HG03139 (cell line): ENCODE measurements around the gene ZBTB21.

Experiments used
- ATAC-seq: cut with Tn5 transposase; IDR thresholded peaks from one replicate; pipeline ENCODE4 v1.9.1; 2021; ENCODE audit not compliant: unreplicated experiment

The ZBTB21 gene

DNA sequence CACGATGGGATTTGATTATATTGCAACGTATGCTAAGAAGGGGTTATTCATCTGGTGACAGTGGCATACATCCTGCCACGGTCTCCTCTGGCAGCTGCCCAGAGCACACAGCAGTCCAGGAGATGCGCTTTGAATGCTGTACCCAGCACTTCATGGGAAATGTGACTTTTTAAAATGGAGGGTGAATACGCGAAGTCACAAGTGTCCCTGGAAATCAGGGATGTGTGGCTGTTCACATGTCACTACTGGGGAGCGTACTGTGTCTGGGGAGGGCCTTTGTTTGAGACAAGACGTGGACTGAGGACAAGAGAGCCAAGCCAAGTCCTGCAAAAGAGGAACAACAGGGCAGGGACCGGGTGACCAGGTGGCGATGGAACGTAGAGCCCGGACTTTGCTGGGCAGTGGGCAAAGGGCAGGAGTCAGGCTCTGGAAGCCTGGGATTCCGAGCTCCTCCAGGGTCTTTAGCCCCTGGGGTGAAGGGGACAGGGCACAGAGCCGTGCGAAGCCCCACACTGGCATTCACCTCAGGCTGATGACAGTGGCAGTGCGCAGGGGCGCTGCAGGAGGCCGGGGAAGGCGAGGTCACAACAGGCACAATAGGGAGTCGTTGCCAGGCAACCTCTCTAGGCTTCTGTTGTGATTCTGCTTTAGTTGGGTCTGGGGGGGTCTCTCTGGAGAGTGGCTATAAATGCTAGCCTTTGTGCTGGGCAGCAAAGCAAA lies 11.4 kb upstream of the ZBTB21 start:
- no peak for ATAC-seq

DNA sequence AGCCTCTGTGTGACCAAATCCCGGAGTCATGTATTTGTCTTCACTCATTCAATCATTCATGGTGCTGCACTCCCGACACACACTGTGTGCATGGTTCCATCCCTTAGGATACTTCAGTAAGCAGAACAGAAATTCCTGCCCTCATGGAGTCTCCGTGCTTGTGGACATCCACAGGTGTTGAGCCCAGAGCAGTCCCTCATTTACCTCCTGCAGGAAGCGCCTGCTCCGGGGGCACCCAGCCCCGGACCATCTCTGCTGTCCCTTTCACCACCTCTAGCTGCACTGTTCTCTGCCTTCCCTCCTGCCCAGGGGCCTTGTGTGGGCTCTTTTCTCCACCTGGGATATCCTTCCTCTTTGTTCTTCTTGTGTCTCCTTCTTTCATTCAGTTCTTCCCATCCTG lies 9.5 kb upstream of the ZBTB21 start:
- ATAC-seq: no peak

DNA sequence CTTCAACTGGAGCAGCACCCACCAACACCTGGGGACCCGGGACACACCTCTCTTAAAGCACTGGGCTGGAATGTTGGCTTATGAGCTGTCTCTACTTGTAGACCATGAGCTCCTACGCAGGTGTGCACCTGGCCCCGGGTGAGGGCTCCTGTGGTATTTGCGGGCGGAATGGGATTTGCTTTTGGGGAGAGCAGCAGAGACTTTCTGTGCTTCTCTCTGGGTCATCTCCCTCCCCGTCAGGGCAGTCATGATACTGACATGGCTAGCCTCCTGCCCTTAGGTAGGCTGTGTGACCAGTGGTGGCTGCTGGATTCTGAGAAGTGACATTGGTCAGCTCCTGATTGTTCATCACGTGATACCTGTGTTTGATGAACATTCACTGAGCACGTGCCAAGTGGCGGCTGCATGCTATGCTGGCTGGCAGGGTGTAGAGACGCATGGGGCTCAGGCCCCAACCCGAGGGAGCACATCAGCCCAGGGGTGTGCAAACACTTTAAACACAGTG lies 9.0 kb upstream of the ZBTB21 start:
- no peak for ATAC-seq

DNA sequence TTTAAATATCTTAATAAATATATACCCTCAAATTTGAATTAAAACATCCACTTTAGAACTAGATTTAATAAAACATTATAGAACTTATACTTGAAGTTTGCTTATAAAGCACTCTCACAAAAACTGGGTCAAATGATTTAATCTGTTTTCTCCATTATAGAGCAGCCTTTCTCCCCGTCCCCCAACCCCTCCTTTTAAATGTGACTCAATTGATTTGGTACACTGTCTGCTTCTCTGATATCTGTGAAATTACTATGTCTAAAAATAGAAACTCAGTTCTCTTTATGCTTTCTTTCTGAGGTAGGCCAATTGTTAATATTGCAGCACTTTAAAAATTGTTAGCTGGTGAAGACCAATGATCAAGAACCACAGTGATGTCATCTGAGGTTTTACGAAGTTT lies 6.9 kb upstream of the ZBTB21 start:
- ATAC-seq: no peak

GRCh38 chr21:42016364-42016985 lies 6.3 kb upstream of the ZBTB21 start:
- ATAC-seq: no peak

DNA sequence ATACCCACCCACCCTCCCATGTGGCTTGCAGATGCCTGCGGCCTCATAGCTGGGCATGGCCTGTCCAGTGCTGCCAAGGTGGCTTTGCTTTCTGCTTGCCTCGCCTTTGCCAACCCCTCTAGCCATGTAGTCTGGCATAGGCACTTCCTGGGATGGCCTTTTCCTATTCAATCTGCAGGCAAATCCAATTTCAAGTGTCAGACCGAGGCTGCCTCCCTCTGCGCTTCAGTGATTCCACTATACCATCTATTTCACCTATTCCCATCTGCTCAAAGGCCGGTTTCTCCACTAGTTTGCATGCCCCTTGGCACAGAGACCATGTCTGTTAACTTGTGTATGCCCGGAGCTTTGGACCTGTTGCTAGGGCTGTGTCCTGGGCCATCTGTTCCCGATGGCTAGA lies 3.8 kb upstream of the ZBTB21 start:
- ATAC-seq: no peak

- ATAC-seq: no peak
Observed at GRCh38 chr21:42013376-42013775, 3.2 kb upstream of the ZBTB21 start.

DNA sequence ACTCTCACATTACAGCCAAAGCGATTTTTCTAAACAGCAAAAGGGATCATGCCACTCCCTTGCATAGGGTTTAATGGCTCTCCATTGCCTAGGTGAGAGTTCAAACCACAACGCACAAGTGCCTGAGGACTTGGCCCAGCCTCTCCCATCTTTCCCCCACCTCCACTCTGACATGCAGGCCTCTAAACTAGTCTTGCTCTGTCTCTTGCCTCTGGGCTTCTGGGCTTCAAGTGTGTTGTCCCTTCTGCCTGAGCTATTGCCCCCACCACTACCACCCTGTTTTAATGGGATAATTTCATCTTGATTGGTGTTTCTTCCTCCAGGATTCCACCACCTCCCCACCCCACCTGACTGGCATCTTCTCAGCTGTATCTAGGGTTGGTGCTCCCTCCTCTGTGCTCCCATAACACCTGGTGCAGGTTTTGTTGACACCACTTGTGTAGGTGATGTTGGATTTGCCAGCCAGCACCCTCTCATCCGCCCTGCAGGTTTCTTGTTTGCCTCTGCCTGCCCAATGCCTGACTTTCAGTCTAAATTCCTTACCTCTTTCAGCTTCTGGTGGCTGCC lies 2.7 kb upstream of the ZBTB21 start:
- ATAC-seq: no peak

- ATAC-seq: no peak
Observed at GRCh38 chr21:42012344-42012743, 2.2 kb upstream of the ZBTB21 start.

DNA sequence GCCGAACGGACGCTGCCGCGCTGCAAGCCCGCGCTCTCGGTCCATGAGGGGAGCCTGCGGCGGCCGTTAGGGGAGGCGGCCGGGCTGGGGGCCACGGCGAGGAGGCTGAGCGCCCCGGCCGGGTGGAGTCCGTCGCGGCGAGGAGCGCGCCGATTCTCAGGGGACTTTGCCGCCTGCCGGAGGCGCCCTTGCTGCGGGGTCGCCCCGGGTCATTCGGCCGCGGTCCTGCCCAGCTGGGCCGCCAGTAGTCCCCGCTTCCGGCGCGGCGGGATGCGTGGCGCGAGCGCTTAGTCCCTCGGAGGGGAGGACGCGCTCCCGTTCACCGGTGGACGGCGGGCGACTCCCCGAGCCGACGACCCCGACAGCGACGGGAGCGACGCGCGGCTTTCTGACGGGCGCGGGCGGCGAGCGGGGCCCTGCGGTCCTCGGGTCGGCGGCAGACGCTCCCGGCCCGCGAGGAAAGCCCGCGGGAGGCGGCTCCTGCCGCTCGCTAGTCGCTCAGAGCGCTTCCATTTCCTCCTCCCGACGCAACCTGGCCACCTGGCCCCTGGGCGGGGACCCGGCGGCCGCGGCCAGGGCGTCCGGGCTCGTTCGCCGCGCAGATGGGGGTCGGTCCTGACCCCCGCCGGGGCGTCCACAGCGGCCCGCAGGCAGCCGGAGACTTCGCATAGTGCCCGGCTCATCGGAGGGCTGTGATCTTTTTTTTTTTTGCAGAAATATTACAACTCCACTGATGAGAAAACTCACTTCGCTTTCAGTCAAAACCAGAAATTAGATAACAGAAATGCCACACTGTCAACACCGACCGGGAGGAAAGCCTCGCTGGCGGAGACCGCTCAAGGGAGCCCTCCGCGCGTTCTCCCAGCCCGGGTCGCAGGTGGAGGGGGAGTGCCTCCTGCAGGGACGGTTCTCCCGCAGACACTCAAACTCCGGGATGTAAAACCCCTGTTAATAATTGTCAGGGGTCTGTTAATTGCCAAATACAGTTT lies 641 bp upstream of the ZBTB21 start:
- ATAC-seq: peak; percentile 26

DNA sequence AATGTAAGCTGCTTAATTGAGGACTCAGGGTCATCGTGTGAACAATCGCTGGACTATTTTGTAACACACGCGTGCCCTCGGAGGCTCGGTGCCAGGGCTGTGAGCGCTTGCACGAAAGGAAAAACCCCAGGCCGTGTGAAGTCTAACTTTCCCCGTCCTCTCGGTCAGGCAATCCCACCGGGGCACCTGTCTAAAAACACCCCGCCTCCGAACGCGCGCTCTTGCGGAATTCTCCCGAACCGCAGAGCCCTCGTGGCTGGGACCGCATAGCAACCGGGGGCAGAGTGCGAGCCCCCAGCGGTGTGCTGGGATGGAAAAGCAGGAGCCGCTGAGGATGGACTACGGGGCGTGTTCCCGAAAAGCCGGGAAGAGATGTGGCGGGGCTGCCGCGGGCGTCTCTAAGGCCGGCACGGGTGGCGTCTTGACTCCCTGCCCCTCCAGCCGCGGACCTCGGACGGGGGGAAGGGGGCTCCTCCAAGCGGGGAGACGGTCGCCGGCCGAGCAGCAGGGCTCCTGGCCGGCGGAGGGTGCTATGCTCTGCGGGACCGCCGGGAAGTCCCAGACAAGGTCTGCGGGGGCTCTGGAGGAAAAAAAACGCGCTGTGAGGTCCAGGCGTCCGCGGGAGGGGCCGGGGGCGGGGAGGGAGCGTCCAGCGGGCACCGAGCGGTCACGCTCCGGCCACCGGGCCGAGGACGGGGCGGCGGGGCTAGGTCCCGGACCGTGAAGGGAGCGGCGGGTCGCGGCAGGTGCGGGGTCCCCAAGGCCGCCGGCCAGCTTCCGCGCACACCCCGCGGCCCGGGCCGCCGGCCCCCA lies 936 bp downstream of the ZBTB21 start:
- ATAC-seq: peak; percentile 21

DNA sequence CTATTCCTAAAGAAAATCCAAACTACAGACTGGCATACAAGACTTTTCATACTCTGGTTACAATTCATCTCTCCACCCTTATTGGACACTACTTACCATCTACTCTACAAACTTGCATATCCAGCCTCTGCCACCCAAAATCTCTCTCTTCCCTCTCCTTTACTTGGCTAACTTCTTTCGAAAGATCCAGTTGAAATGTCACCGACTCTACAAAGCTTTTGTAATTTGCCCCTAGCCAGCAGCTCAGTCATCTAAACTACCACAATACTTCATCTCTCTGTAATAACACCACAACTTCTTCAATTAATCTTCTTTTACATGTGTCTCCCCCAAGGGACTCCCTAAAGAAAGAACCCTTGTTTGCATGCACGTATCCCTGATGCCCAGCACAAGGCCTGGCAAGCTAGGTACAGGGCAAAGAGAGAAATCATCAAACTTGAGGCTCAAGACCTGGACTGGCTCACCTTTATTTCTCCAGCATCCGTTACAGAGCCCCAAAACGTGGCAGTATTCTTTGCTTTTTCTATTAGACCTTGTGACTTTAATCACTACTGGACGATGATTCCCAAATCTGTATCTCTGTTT lies 2.7 kb downstream of the ZBTB21 start:
- ATAC-seq: no peak

DNA sequence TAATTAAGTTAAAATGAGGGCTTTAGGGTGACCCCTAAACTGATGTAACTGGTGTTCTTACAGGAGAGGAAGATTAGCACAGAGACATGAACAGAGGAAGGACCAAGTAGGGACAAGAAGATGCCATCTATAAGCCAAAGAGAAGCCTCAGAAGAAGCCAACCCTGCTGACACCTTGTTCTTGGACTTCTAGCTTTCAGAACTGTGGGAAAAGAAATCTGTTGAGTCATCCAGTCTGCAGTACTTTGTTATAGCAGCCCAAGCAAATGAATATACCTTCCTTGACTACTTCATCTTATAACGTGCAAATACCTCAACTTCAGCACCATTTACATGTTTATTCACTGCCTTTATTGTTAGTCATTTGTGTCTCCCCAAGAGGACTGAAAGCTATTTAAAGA lies 3.4 kb downstream of the ZBTB21 start:
- no peak for ATAC-seq

DNA sequence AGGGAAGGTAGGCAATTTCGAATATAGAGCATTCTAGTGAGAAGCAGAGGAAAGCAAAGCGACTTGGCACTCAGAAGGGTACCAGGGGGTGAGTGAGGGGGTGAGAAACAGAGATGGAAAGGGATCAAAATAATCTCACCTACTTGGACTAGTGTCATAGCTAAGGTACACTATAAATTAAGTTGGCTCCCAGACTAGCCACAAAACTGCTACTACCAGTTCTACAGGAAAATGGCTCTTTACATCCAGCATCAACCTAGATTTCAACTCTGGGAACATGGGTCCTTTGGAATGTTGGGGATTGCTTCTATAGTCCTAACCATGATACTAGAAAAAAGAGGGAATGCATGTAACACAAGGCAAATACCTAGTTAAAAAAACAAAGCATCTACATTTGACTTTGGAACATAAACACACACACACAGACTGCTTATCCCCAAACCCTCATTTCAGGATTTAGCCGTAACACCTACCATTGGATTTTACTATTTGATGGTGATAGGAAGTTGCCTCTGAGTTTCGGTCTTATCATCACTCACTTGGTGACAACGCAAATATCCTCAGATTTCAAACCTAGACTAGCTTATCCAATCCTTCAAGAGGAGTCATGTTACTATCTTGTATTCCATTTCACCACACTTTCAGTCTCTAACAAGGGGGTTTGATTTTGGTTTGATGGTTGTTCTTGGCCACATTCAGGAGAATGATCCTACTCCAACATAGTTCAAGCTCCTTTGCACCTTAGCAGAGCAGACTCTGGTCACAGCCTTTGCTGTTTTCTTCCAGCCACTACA lies 5.6 kb downstream of the ZBTB21 start:
- no peak for ATAC-seq

GRCh38 chr21:42003051-42003461 lies 7.1 kb downstream of the ZBTB21 start:
- no peak for ATAC-seq

DNA sequence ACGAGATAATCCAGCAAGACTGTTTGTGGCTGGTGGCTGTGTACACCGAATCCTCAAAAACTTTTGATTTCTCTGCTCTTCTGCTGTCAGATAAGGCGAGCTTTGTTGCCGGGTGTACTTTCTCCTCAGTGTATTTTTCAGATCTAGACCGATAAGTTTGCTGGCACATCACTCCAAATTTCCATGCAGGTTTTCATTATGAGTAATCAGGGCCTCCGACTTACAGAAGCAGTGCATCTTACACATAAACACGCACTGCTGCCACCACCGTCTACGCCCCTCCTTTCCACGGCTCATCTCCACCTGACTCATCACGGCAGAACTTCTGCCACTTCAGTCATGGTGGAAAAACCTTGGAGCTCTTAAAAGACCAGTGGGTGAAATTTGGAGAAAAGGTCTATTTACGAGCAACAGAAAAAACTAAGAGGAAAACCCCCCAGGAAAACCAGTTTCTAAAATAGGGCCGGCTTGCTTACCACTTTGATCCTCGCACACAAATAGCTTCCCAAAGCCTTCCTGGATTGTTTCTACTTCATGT lies 7.7 kb downstream of the ZBTB21 start:
- ATAC-seq: no peak

GRCh38 chr21:42001781-42002180 lies 8.4 kb downstream of the ZBTB21 start:
- no peak for ATAC-seq

DNA sequence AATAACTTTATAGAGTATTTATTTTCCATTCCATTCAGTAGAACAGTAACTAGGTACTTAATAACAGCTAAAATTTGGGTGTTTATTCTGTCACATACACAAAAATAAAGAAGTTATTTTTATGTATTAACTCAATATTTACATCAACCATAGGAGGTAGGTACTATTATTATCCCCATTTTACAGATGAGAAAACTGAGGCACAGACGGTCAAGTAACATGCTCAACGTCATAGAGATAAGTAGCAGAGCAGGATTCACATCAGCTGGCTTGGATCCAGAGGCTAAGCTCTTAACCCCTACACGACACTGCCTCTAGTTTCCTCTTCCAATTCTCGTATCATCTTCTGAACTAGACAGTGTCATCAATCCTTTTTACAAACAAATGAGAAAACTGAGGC lies 9.3 kb downstream of the ZBTB21 start:
- no peak for ATAC-seq

DNA sequence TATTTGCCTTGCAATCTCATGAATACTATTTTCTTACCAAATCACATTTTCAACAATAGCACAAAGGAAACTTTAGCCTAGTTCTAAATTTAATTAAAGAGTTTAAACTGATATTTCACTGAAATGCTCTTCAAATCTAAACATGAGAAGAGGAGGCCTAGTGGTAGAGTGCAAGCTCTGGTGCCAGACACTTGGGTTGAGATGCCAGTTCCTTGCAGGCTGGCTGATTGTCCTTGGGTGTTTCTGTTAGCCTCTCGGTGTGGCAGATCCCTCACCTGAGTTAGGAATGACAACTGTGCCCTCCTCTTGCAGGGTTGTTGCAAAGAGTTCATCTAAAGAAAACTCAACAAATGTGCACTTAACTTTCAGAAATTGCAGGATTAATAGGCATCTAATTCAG lies 12.5 kb downstream of the ZBTB21 start:
- no peak for ATAC-seq
